GM23338 (cell line): ENCODE results near the gene PLAC8. TPM values are rescaled to one million over a fixed set of nuclear protein-coding genes. Genes with fewer than 3 reads are reported as not detected.

ENCODE experiments used
- ATAC-seq: fragments of 200-7000 bp; cut with Tn5 transposase; 3 replicates; pipeline ENCODE4 v1.9.1; 2020
- DNase-seq: peaks from one replicate; pipeline ENCODE4 v3.0.0-alpha.2; 2015; ENCODE audit warnings: low spot score
- H2AFZ ChIP-seq: fragments of 200-600 bp; sonication (generic); 2 replicates; pipeline ENCODE4 v1.8.0; 2016; ENCODE audit warnings: antibody characterized with exemption, mild to moderate bottlenecking, moderate library complexity
- H3F3A ChIP-seq: fragments of 200-600 bp; sonication (generic); replicated peaks from 2 replicates; pipeline ENCODE4 v1.8.0; 2017; ENCODE audit warnings: antibody characterized with exemption, mixed run types, low read depth
- H3K27ac ChIP-seq: fragments of 200-600 bp; sonication (generic); 2 replicates; pipeline ENCODE4 v1.6.1; 2016; ENCODE audit warnings: low read depth
- H3K27me3 ChIP-seq: fragments of 200-600 bp; sonication (generic); 2 replicates; pipeline ENCODE4 v1.8.0; 2016; ENCODE audit warnings: mild to moderate bottlenecking, mixed run types, moderate library complexity; ENCODE audit not compliant: insufficient read depth
- H3K36me3 ChIP-seq: fragments of 200-600 bp; sonication (generic); 2 replicates; pipeline ENCODE4 v1.8.0; 2016; ENCODE audit warnings: mild to moderate bottlenecking; ENCODE audit not compliant: insufficient read depth
- H3K4me1 ChIP-seq: fragments of 200-600 bp; sonication (generic); 2 replicates; pipeline ENCODE4 v1.8.0; 2016; ENCODE audit warnings: mild to moderate bottlenecking, moderate library complexity; ENCODE audit not compliant: insufficient read depth
- H3K4me2 ChIP-seq: fragments of 200-600 bp; sonication (generic); 2 replicates; pipeline ENCODE4 v1.7.1; 2017; ENCODE audit warnings: mixed run types
- H3K4me3 ChIP-seq: fragments of 200-600 bp; sonication (generic); 2 replicates; pipeline ENCODE4 v1.6.1; 2016; ENCODE audit warnings: mixed run types
- H3K79me2 ChIP-seq: fragments of 200-600 bp; sonication (generic); replicated peaks from 2 replicates; pipeline ENCODE4 v1.8.0; 2017; ENCODE audit warnings: mild to moderate bottlenecking; ENCODE audit not compliant: insufficient read depth
- H3K9me2 ChIP-seq: fragments of 200-600 bp; sonication (generic); 2 replicates; pipeline ENCODE4 v1.8.0; 2017; ENCODE audit not compliant: insufficient read depth
- H4K20me1 ChIP-seq: fragments of 200-600 bp; sonication (generic); replicated peaks from 2 replicates; pipeline ENCODE4 v1.8.0; 2017; ENCODE audit warnings: mild to moderate bottlenecking; ENCODE audit not compliant: insufficient read depth
- H3K27ac Mint-ChIP-seq: 2 replicates; pipeline ENCODE4 v1.8.0; 2020; ENCODE audit warnings: inconsistent platforms, mild to moderate bottlenecking, moderate library complexity, mixed read lengths
- H3K27me3 Mint-ChIP-seq: 3 replicates; pipeline ENCODE4 v1.8.0; 2022; ENCODE audit warnings: low read depth, mild to moderate bottlenecking, moderate library complexity, mixed read lengths, inconsistent platforms; ENCODE audit not compliant: insufficient read depth, poor library complexity
- H3K36me3 Mint-ChIP-seq: 3 replicates; pipeline ENCODE4 v1.8.0; 2021; ENCODE audit warnings: low read depth, mild to moderate bottlenecking, inconsistent platforms, moderate library complexity, mixed read lengths
- H3K4me1 Mint-ChIP-seq: 3 replicates; pipeline ENCODE4 v1.8.0; 2020; ENCODE audit warnings: mild to moderate bottlenecking, inconsistent platforms, mixed read lengths
- H3K4me3 Mint-ChIP-seq: 3 replicates; pipeline ENCODE4 v1.8.0; 2021; ENCODE audit warnings: moderate library complexity, mild to moderate bottlenecking, inconsistent platforms, mixed read lengths
- H3K9me3 Mint-ChIP-seq: 3 replicates; pipeline ENCODE4 v1.8.0; 2020; ENCODE audit warnings: moderate library complexity, mild to moderate bottlenecking, inconsistent platforms, mixed read lengths
- CTCF ChIP-seq, 2 experiments: fragments of 200-600 bp in 1 of 2; sonication (generic) in 1 of 2; conservative IDR thresholded peaks; 2 replicates each; pipeline versions ENCODE4 v1.5.1 to v1.6.1; 2016 to 2017; ENCODE audit warnings: antibody characterized with exemption in 2 of 2, low read depth in 2 of 2, mild to moderate bottlenecking in 2 of 2, moderate library complexity in 1 of 2
- EZH2phosphoT487 ChIP-seq: fragments of 200-600 bp; sonication (generic); IDR thresholded peaks from one replicate; pipeline ENCODE4 v1.8.1; 2018; ENCODE audit warnings: antibody characterized with exemption; ENCODE audit not compliant: unreplicated experiment
- JUNB ChIP-seq: IDR thresholded peaks from one replicate; pipeline ENCODE4 v1.6.1; 2016; ENCODE audit warnings: antibody characterized with exemption; ENCODE audit not compliant: unreplicated experiment
- NANOG ChIP-seq: IDR thresholded peaks from 2 replicates; pipeline ENCODE4 v1.6.1; 2016; ENCODE audit warnings: antibody characterized with exemption, borderline replicate concordance
- POLR2AphosphoS5 ChIP-seq: IDR thresholded peaks from 2 replicates; pipeline ENCODE4 v1.6.1; 2016; ENCODE audit warnings: antibody characterized with exemption, low read depth
- REST ChIP-seq: IDR thresholded peaks from one replicate; pipeline ENCODE4 v1.6.1; 2018; ENCODE audit warnings: antibody characterized with exemption; ENCODE audit not compliant: unreplicated experiment
- STAT1 ChIP-seq: IDR thresholded peaks from one replicate; pipeline ENCODE4 v1.6.1; 2016; ENCODE audit warnings: antibody characterized with exemption; ENCODE audit not compliant: unreplicated experiment
- ZNF114 ChIP-seq: fragments of 250-450 bp; sonication (Bioruptor Pico); IDR thresholded peaks from 2 replicates; pipeline ENCODE4 v1.5.0; 2020; ENCODE audit warnings: mild to moderate bottlenecking, moderate library complexity
- ZNF331 ChIP-seq: fragments of 250-450 bp; sonication (Bioruptor Pico); IDR thresholded peaks from 2 replicates; pipeline ENCODE4 v1.5.0; 2020; ENCODE audit warnings: low read depth, mild to moderate bottlenecking, moderate library complexity
- ZNF462 ChIP-seq: fragments of 250-450 bp; sonication (Bioruptor Pico); IDR thresholded peaks from 2 replicates; pipeline ENCODE4 v1.5.0; 2020; ENCODE audit warnings: mild to moderate bottlenecking, moderate library complexity
- polyA plus RNA-seq: library from polyadenylated mRNA; unstranded; fragments of >200 nt; fragmentation: Nextera tagmentation; extraction: Ambion mirVana; gene quantifications from 2 replicates; pipeline ENCODE4 v1.2.1, GENCODE V29; 2016
- total RNA-seq: library from RNA; depleted of rRNA; stranded (reverse); fragments of >200 nt; shearing (Covaris generic); gene quantifications from 2 replicates; pipeline ENCODE4 v1.2.3, GENCODE V29; 2014
- TF ChIP-seq, protein P1 (sequence below): IDR thresholded peaks from 2 replicates; pipeline ENCODE4 v1.6.1; 2016; ENCODE audit warnings: antibody characterized with exemption

PLAC8 gene
- total and polyA plus RNA-seq, 2 experiments from 2014 or later, result 0.83 to 1.6 TPM

DNA sequence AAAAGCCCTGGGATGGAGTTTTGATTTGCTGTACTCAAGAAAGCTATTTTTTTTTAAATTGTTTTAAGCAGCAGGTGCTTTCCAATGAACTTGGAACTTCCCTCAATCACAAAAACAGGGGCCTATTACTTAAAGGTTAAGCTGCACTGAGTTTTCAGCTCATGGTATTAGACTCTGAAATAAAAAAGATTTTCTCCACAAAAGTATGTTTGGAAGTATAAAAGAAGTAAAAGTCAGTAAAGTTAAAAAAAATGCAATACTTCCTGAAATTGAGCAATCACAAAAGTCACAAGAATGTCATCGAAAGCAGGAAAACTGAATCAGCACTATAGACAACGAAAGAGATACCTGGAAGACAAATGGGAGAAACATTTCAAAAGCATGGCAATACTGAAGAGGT is 38.9 kb upstream of the PLAC8 start:
- no peaks in the 10 kb centered on the region; the same call in 2 of the 3 replicates for H3K9me3 Mint-ChIP-seq
- Histone ChIP-seq H4K20me1 (no peaks in the 10 kb centered on the region), H3F3A (no peaks in the 10 kb centered on the region), H3K36me3 (no peaks in the 10 kb centered on the region), H3K79me2 (no peaks in the 10 kb centered on the region), H3K4me2 (no peak overlapping the region), H3K27ac (no peak overlapping the region), H3K4me1 (peaks cover 12% of the 10 kb centered on the region), H3K9me2 (no peaks in the 10 kb centered on the region), H2AFZ (no peak overlapping the region), H3K27me3 (no peaks in the 10 kb centered on the region), H3K4me3 (no peak overlapping the region)
- peaks cover 2% of the 10 kb centered on the region for H3K27me3 Mint-ChIP-seq
- no peak overlapping the region for H3K27ac Mint-ChIP-seq
- no peak for DNase-seq
- no peak for TF ChIP-seq ZNF462
- no peak for TF ChIP-seq REST
- TF ChIP-seq EZH2phosphoT487, result no peak
- no peak for TF ChIP-seq CTCF (conservative IDR thresholded peaks at IDR 0.05; ENCODE audit: low read depth in 2 of 2)
- TF ChIP-seq JUNB, result no peak
- TF ChIP-seq NANOG, result no peak
- no peak for TF ChIP-seq ZNF331 (CRISPR knock-in tag)
- no peak for TF ChIP-seq STAT1
- TF ChIP-seq, protein P1, sequence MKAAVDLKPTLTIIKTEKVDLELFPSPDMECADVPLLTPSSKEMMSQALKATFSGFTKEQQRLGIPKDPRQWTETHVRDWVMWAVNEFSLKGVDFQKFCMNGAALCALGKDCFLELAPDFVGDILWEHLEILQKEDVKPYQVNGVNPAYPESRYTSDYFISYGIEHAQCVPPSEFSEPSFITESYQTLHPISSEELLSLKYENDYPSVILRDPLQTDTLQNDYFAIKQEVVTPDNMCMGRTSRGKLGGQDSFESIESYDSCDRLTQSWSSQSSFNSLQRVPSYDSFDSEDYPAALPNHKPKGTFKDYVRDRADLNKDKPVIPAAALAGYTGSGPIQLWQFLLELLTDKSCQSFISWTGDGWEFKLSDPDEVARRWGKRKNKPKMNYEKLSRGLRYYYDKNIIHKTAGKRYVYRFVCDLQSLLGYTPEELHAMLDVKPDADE, result no peak
- no peak for TF ChIP-seq ZNF114 (CRISPR knock-in tag)
- TF ChIP-seq POLR2AphosphoS5, result no peak
- H3K36me3 Mint-ChIP-seq, result no peaks in the 10 kb centered on the region
- H3K4me1 Mint-ChIP-seq, result peaks cover 10% of the 10 kb centered on the region
- no peak overlapping the region for H3K4me3 Mint-ChIP-seq
- no peak for ATAC-seq
